Caco-2 (cell line): ENCODE data around the gene UTS2R. TPM values are rescaled to one million over a fixed set of nuclear protein-coding genes. Genes with fewer than 3 reads are reported as not detected.

ENCODE experiments used
- BruUV-seq: library from RNA; stranded (reverse); fragments of 400-500 nt; replicated peaks from 2 replicates; lab custom pipeline; 2021; lab: Mats Ljungman, UMichigan
- CTCF ChIA-PET: fragments of 300-600 bp; sonication (Branson Sonifier 250); formaldehyde crosslinking; loops from one replicate; lab custom pipeline; 2022; ENCODE audit warnings: antibody characterized with exemption; lab: Charles Lee
- POLR2A ChIA-PET: fragments of 300-600 bp; sonication (Branson Sonifier 250); formaldehyde crosslinking; loops from one replicate; lab custom pipeline; 2022; ENCODE audit warnings: antibody characterized with exemption; lab: Charles Lee
- DNase-seq, 2 experiments: peaks; one replicate each; pipeline versions ENCODE4 v3.0.0 to v3.0.0-alpha.2; 2020 to 2022
- H3K27me3 ChIP-seq: replicated peaks from 2 replicates; pipeline ENCODE4 v1.6.0; 2011; ENCODE audit warnings: low read length; ENCODE audit not compliant: control insufficient read depth, insufficient read depth
- H3K36me3 ChIP-seq: 2 replicates; pipeline ENCODE4 v1.5.1; 2011; ENCODE audit warnings: low read length; ENCODE audit not compliant: control insufficient read depth, insufficient read depth
- H3K4me1 ChIP-seq: fragments of 250-450 bp; sonication (Bioruptor Pico); 2 replicates; pipeline ENCODE4 v1.5.1; 2020; ENCODE audit warnings: mild to moderate bottlenecking
- H3K4me3 ChIP-seq: 2 replicates; pipeline ENCODE4 v1.5.1; 2011; ENCODE audit warnings: low read depth, mild to moderate bottlenecking, control low read depth, low read length
- H3K9me3 ChIP-seq: fragments of 250-450 bp; sonication (Bioruptor Pico); 2 replicates; pipeline ENCODE4 v1.5.1; 2020; ENCODE audit warnings: mild to moderate bottlenecking, moderate library complexity
- H3K27ac Mint-ChIP-seq: one replicate; pipeline ENCODE4 v1.8.0; 2022; ENCODE audit warnings: mixed read lengths; ENCODE audit not compliant: unreplicated experiment
- H3K27me3 Mint-ChIP-seq: one replicate; pipeline ENCODE4 v1.8.0; 2022; ENCODE audit warnings: mixed read lengths; ENCODE audit not compliant: insufficient read depth, unreplicated experiment
- H3K36me3 Mint-ChIP-seq: one replicate; pipeline ENCODE4 v1.8.0; 2022; ENCODE audit warnings: mild to moderate bottlenecking, mixed read lengths; ENCODE audit not compliant: insufficient read depth, unreplicated experiment
- H3K4me1 Mint-ChIP-seq: one replicate; pipeline ENCODE4 v1.8.0; 2022; ENCODE audit warnings: low read depth, mixed read lengths; ENCODE audit not compliant: unreplicated experiment
- H3K4me3 Mint-ChIP-seq: one replicate; pipeline ENCODE4 v1.8.0; 2022; ENCODE audit warnings: mild to moderate bottlenecking, moderate library complexity, mixed read lengths; ENCODE audit not compliant: unreplicated experiment
- H3K9me3 Mint-ChIP-seq: one replicate; pipeline ENCODE4 v1.8.0; 2022; ENCODE audit warnings: mixed read lengths; ENCODE audit not compliant: unreplicated experiment
- intact Hi-C: fragments of 100-400 bp; cut with micrococcal nuclease; formaldehyde crosslinking; loops from one replicate; pipeline ENCODE4 v1.10.0; 2022; ENCODE audit not compliant: unreplicated experiment
- total RNA-seq: library from RNA; stranded (reverse); gene quantifications from 2 replicates; pipeline ENCODE4 v1.2.3, GENCODE V29; 2022
- TF ChIP-seq, protein P1 (sequence below), 2 experiments: fragments of 200-600 bp in 1 of 2; IDR thresholded peaks; 1 replicate in 1 of 2; 2 replicates in 1 of 2; pipeline versions ENCODE4 v1.5.1 to v1.8.0; 2011 to 2022; ENCODE audit warnings: antibody characterized with exemption in 1 of 2, control low read depth in 1 of 2, inconsistent platforms in 1 of 2, low read depth in 1 of 2, low read length in 1 of 2, mild to moderate bottlenecking in 1 of 2, moderate library complexity in 1 of 2; ENCODE audit not compliant: insufficient read depth in 1 of 2, severe bottlenecking in 1 of 2, unreplicated experiment in 1 of 2

Gene UTS2R
- total RNA-seq, 1 experiment from 2014 or later: 0.66 TPM

DNA sequence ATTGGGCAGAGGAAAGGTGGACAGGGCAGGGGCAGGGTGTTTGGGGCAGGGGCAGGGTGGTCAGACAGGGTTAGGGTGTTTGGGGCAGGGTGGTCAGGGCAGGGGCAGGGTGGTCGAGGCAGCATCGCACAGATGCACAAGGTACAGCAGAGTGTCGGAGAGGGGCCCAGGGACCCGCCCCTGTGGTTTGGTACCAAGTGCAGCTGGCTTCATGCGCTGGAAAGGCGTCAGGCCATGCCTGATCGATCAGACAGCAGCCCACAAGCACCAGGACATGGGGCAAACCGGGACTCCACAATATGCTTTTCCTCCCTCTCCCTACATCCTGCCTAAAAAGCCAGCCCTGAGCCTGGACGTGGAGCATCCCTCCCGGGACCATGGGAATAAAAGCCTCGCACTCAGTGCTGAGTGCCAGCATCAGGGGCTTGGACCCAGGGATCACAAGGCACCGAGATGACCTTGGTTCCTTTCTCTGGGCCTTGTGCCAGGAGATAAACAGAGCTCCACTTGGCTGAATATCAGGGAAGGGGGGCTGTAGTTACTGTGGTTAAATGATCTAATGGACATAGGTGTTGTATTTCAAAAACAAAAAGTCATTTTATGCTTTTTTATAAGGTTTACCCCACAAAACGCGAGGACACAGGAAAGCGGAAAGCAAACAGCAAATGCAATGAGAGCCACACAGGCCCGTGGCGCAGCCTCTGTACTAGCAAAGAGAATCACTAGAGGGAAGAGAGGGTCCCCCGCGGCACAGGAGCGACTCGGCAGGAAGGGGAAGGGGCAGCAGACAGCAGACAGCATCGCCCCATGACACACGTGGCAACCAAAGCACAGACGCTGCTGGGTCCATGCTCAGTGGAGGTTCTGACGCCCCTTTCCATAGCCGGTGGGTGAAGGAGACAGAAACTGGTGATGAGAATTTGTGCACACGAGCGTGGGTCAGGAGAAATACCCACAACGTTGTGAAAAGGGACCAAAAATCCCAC is 41.3 kb downstream of the UTS2R start:
- H3K4me3 Mint-ChIP-seq: no peak overlapping the region

DNA sequence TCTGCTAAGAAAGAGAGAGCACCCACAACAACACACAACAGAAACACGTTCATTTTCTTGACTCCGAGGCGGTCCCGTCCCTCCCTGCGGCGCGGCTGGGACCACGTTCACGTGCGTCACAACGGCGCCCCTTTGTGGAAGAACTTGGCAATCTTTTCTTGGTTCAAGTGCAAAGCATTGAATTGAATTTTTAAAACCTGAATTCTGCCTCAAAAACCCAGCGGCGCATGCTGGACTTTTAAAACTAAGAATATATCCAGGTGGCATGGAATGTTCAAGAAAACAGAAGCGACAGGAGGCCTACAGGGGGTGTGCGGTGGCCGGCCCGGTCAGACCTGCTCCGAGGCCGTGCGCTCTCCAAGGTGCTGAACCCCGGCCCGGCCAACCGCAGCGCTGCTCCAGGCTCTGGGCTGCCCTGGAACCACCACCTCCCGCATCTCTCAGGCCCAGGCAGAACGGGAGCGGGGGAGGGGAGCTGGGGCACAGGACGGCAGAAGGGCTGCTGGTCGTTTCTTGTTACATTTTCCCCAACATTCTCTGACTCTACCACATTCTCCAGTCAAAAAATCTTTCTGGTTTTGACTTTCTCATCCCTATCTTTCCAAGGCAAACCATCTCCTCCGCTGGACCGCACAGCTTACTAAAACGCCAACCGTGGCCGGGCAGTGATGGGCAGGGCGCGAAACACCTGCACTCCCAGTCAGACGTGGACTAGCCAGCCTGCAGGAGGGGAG is 43.1 kb downstream of the UTS2R start:
- H3K27me3 ChIP-seq: no peaks in the 10 kb centered on the region
- no peaks in the 10 kb centered on the region for H3K36me3 Mint-ChIP-seq
- peak; percentile 63 to 85 for DNase-seq
- H3K36me3 ChIP-seq: peaks cover 2% of the 10 kb centered on the region; the same call in 1 of the 2 replicates
- POLR2A ChIA-PET: no interaction called here
- no peak overlapping the region for H3K4me3 ChIP-seq
- BruUV-seq: no TSS peak
- H3K27me3 Mint-ChIP-seq: no peaks in the 10 kb centered on the region
- H3K9me3 Mint-ChIP-seq: no peaks in the 10 kb centered on the region
- intact Hi-C loops: loop anchor here (5.0 kb wide), 1 partner anchor 62 kb away; no protein-coding TSS in a partner anchor
- H3K9me3 ChIP-seq: no peaks in the 10 kb centered on the region
- H3K4me3 Mint-ChIP-seq: no peak overlapping the region
- CTCF ChIA-PET: no interaction called here
- no peaks in the 10 kb centered on the region for H3K4me1 Mint-ChIP-seq
- 0 out of 2 replicates have a peak, but pooled peaks cover 3% of the 10 kb centered on the region for H3K4me1 ChIP-seq
- TF ChIP-seq, protein P1, sequence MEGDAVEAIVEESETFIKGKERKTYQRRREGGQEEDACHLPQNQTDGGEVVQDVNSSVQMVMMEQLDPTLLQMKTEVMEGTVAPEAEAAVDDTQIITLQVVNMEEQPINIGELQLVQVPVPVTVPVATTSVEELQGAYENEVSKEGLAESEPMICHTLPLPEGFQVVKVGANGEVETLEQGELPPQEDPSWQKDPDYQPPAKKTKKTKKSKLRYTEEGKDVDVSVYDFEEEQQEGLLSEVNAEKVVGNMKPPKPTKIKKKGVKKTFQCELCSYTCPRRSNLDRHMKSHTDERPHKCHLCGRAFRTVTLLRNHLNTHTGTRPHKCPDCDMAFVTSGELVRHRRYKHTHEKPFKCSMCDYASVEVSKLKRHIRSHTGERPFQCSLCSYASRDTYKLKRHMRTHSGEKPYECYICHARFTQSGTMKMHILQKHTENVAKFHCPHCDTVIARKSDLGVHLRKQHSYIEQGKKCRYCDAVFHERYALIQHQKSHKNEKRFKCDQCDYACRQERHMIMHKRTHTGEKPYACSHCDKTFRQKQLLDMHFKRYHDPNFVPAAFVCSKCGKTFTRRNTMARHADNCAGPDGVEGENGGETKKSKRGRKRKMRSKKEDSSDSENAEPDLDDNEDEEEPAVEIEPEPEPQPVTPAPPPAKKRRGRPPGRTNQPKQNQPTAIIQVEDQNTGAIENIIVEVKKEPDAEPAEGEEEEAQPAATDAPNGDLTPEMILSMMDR (IDR thresholded peaks at IDR 0.05; ENCODE audit: insufficient read depth in 1 of 2, low read depth in 1 of 2, low read length in 1 of 2, severe bottlenecking in 1 of 2, unreplicated experiment in 1 of 2): peak; percentile 36 to 67
- no peak overlapping the region for H3K27ac Mint-ChIP-seq

More for the DNA sequence above, 41.3 kb downstream of the UTS2R start:
- no TSS peak for BruUV-seq
- no peaks in the 10 kb centered on the region for H3K9me3 Mint-ChIP-seq
- TF ChIP-seq, protein P1 (IDR thresholded peaks at IDR 0.05; ENCODE audit: insufficient read depth in 1 of 2, low read depth in 1 of 2, low read length in 1 of 2, severe bottlenecking in 1 of 2, unreplicated experiment in 1 of 2): no peak
- H3K9me3 ChIP-seq: no peaks in the 10 kb centered on the region
- intact Hi-C loops: loop anchor here (5.0 kb wide), 1 partner anchor 61 kb away; no protein-coding TSS in a partner anchor
- H3K4me1 Mint-ChIP-seq: no peaks in the 10 kb centered on the region
- H3K36me3 Mint-ChIP-seq: no peaks in the 10 kb centered on the region
- no peak overlapping the region for H3K4me3 ChIP-seq
- H3K36me3 ChIP-seq: peaks cover 2% of the 10 kb centered on the region; the same call in 1 of the 2 replicates
- H3K27me3 Mint-ChIP-seq: no peaks in the 10 kb centered on the region
- H3K4me1 ChIP-seq: no peaks in the 10 kb centered on the region
- H3K27me3 ChIP-seq: no peaks in the 10 kb centered on the region
- H3K27ac Mint-ChIP-seq: no peak overlapping the region
- POLR2A ChIA-PET: no interaction called here
- CTCF ChIA-PET: no interaction called here
- DNase-seq: no peak

DNA sequence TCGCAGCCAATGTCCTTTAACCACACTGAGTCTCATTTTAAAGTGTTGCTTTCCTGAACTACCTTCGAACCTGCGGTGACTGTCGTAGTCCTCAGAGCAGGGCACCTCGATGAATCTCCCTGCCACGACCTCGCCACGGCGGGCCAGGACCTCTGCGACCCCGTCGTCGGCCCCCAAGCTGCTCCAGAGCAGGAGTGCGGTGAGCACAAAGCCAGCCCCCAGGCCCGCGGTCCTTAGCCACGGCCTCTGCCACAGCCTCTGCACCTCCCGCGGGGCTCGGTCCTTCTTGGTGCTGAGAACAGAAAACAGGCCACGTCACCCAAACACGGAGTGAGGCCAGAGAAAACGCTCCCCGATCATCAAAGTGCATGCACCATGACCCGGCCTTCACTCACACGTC is 43.8 kb downstream of the UTS2R start:
- intact Hi-C loops: no loop called here
- Mint-ChIP-seq H3K27ac (no peak overlapping the region), H3K9me3 (no peaks in the 10 kb centered on the region), H3K4me3 (no peak overlapping the region), H3K27me3 (no peaks in the 10 kb centered on the region), H3K36me3 (peaks cover 5% of the 10 kb centered on the region), H3K4me1 (no peaks in the 10 kb centered on the region)
- no TSS peak for BruUV-seq
- no peak for DNase-seq
- H3K4me3 ChIP-seq: no peak overlapping the region
- 0 out of 2 replicates have a peak, but pooled peaks cover 3% of the 10 kb centered on the region for H3K4me1 ChIP-seq
- 0 out of 2 replicates have a peak, but pooled peaks cover 2% of the 10 kb centered on the region for H3K36me3 ChIP-seq
- no peaks in the 10 kb centered on the region for H3K27me3 ChIP-seq
- POLR2A ChIA-PET: no interaction called here
- CTCF ChIA-PET: no interaction called here
- no peaks in the 10 kb centered on the region for H3K9me3 ChIP-seq
- TF ChIP-seq, protein P1 (IDR thresholded peaks at IDR 0.05; ENCODE audit: insufficient read depth in 1 of 2, low read depth in 1 of 2, low read length in 1 of 2, severe bottlenecking in 1 of 2, unreplicated experiment in 1 of 2): no peak
